ENCODE data around the gene GFOD1.

The GFOD1 gene

GRCh38 chr6:13526357-13526726 is 38.9 kb upstream of the GFOD1 start:
- Histone ChIP-seq H3K27ac (ENCODE audit: low read depth, low read length) (peak overlapping the region; percentile 87), H3K4me1 (ENCODE audit: control insufficient read depth, low read length) (peaks cover 58% of the 10 kb centered on the region), H3K79me2 (ENCODE audit: control insufficient read depth, low read length) (no peaks in the 10 kb centered on the region), H3K9me3 (ENCODE audit: control insufficient read depth, insufficient read depth, low read length) (no peaks in the 10 kb centered on the region), H3K36me3 (ENCODE audit: control insufficient read depth, low read length) (no peaks in the 10 kb centered on the region), H3K9me2 (replicated peaks; ENCODE audit: control insufficient read depth, low read length) (no peaks in the 10 kb centered on the region), H3K4me3 (ENCODE audit: low read length) (peak overlapping the region; percentile 61), H4K20me1 (ENCODE audit: control insufficient read depth, insufficient read depth, low read depth, low read length) (no peaks in the 10 kb centered on the region), H3F3A (ENCODE audit: control insufficient read depth, insufficient read depth) (peaks cover 19% of the 10 kb centered on the region), H3K27me3 (ENCODE audit: control insufficient read depth, low read length) (no peaks in the 10 kb centered on the region), H3K4me2 (ENCODE audit: low read length) (peak overlapping the region; percentile 70)
- TF ChIP-seq CTCF (IDR thresholded peaks at IDR 0.05; ENCODE audit: low read depth, low read length, poor library complexity, severe bottlenecking) (no peak), EZH2phosphoT487 (IDR thresholded peaks at IDR 0.05; ENCODE audit: borderline replicate concordance, low read length) (no peak)

- Histone ChIP-seq H4K20me1 (ENCODE audit: control insufficient read depth, insufficient read depth, low read depth, low read length) (no peaks in the 10 kb centered on the region), H3K4me2 (ENCODE audit: low read length) (peak overlapping the region; percentile 36), H3K4me3 (ENCODE audit: low read length) (0 out of 2 replicates have a peak overlapping the region, but pooled peaks have one; percentile 4), H3K27me3 (ENCODE audit: control insufficient read depth, low read length) (no peaks in the 10 kb centered on the region), H3F3A (ENCODE audit: control insufficient read depth, insufficient read depth) (peaks cover 19% of the 10 kb centered on the region), H3K27ac (ENCODE audit: low read depth, low read length) (peak overlapping the region; percentile 87), H3K4me1 (ENCODE audit: control insufficient read depth, low read length) (peaks cover 58% of the 10 kb centered on the region), H3K79me2 (ENCODE audit: control insufficient read depth, low read length) (no peaks in the 10 kb centered on the region), H3K9me2 (replicated peaks; ENCODE audit: control insufficient read depth, low read length) (no peaks in the 10 kb centered on the region), H3K36me3 (ENCODE audit: control insufficient read depth, low read length) (no peaks in the 10 kb centered on the region), H3K9me3 (ENCODE audit: control insufficient read depth, insufficient read depth, low read length) (no peaks in the 10 kb centered on the region)
- TF ChIP-seq EZH2phosphoT487 (IDR thresholded peaks at IDR 0.05; ENCODE audit: borderline replicate concordance, low read length) (no peak), CTCF (IDR thresholded peaks at IDR 0.05; ENCODE audit: low read depth, low read length, poor library complexity, severe bottlenecking) (no peak)
These were observed 37.6 kb upstream of the GFOD1 start for GRCh38 chr6:13524801-13525508.

GRCh38 chr6:13523826-13524622 is 36.6 kb upstream of the GFOD1 start:
- peaks cover 56% of the 10 kb centered on the region for H3K4me1 ChIP-seq (ENCODE audit: control insufficient read depth, low read length)
- no peaks in the 10 kb centered on the region for H4K20me1 ChIP-seq (ENCODE audit: control insufficient read depth, insufficient read depth, low read depth, low read length)
- no peaks in the 10 kb centered on the region for H3K36me3 ChIP-seq (ENCODE audit: control insufficient read depth, low read length)
- H3F3A ChIP-seq (ENCODE audit: control insufficient read depth, insufficient read depth): peaks cover 19% of the 10 kb centered on the region
- H3K4me2 ChIP-seq (ENCODE audit: low read length): peak overlapping the region; percentile 36
- no peaks in the 10 kb centered on the region for H3K27me3 ChIP-seq (ENCODE audit: control insufficient read depth, low read length)
- no peaks in the 10 kb centered on the region for H3K9me3 ChIP-seq (ENCODE audit: control insufficient read depth, insufficient read depth, low read length)
- H3K4me3 ChIP-seq (ENCODE audit: low read length): no peak overlapping the region
- no peaks in the 10 kb centered on the region for H3K79me2 ChIP-seq (ENCODE audit: control insufficient read depth, low read length)
- no peaks in the 10 kb centered on the region for H3K9me2 ChIP-seq (replicated peaks; ENCODE audit: control insufficient read depth, low read length)
- H3K27ac ChIP-seq (ENCODE audit: low read depth, low read length): peak overlapping the region; percentile 13; the same call in 1 of the 2 replicates
- TF ChIP-seq EZH2phosphoT487 (IDR thresholded peaks at IDR 0.05; ENCODE audit: borderline replicate concordance, low read length): no peak
- no peak for TF ChIP-seq CTCF (IDR thresholded peaks at IDR 0.05; ENCODE audit: low read depth, low read length, poor library complexity, severe bottlenecking)
